Nephron (organoid): ENCODE results near the gene NUDT10.
A peak's percentile ranks its signal among the peaks of the same experiment; 100 is the strongest.

Experiments used
- H3K27ac Mint-ChIP-seq, 3 experiments: 2 replicates each; pipeline ENCODE4 v1.8.0; 2020; ENCODE audit warnings: mixed read lengths in 3 of 3, mild to moderate bottlenecking in 2 of 3, moderate library complexity in 1 of 3
- H3K27me3 Mint-ChIP-seq: 2 replicates; pipeline ENCODE4 v1.8.0; 2021; ENCODE audit warnings: low read depth, mild to moderate bottlenecking, moderate library complexity, mixed read lengths
- H3K36me3 Mint-ChIP-seq: 2 replicates; pipeline ENCODE4 v1.8.0; 2020; ENCODE audit warnings: low read depth, mixed read lengths
- H3K4me1 Mint-ChIP-seq: 2 replicates; pipeline ENCODE4 v1.8.0; 2020; ENCODE audit warnings: mixed read lengths
- H3K4me3 Mint-ChIP-seq, 3 experiments: 2 replicates each; pipeline ENCODE4 v1.8.0; 2020; ENCODE audit warnings: mild to moderate bottlenecking in 3 of 3, mixed read lengths in 3 of 3, moderate library complexity in 2 of 3
- H3K9me3 Mint-ChIP-seq: 2 replicates; pipeline ENCODE4 v1.8.0; 2020; ENCODE audit warnings: mixed read lengths
- TF ChIP-seq, protein P1 (sequence below), 3 experiments: fragments of 200-600 bp; sonication (generic); IDR thresholded peaks; one replicate each; pipeline ENCODE4 v1.5.0; 2021; ENCODE audit warnings: antibody characterized with exemption in 3 of 3; ENCODE audit not compliant: unreplicated experiment in 3 of 3

Gene NUDT10

GRCh38 chrX:51336584-51336983 is 4.0 kb downstream of the NUDT10 start:
- no peaks in the 10 kb centered on the region for H3K9me3 Mint-ChIP-seq
- H3K36me3 Mint-ChIP-seq: no peaks in the 10 kb centered on the region
- peaks cover 17% of the 10 kb centered on the region for H3K4me1 Mint-ChIP-seq
- TF ChIP-seq, protein P1, sequence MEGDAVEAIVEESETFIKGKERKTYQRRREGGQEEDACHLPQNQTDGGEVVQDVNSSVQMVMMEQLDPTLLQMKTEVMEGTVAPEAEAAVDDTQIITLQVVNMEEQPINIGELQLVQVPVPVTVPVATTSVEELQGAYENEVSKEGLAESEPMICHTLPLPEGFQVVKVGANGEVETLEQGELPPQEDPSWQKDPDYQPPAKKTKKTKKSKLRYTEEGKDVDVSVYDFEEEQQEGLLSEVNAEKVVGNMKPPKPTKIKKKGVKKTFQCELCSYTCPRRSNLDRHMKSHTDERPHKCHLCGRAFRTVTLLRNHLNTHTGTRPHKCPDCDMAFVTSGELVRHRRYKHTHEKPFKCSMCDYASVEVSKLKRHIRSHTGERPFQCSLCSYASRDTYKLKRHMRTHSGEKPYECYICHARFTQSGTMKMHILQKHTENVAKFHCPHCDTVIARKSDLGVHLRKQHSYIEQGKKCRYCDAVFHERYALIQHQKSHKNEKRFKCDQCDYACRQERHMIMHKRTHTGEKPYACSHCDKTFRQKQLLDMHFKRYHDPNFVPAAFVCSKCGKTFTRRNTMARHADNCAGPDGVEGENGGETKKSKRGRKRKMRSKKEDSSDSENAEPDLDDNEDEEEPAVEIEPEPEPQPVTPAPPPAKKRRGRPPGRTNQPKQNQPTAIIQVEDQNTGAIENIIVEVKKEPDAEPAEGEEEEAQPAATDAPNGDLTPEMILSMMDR (IDR thresholded peaks at IDR 0.05; ENCODE audit: unreplicated experiment in 3 of 3): peak; percentile 47 to 55 (median 54)
- H3K27me3 Mint-ChIP-seq: no peaks in the 10 kb centered on the region
- peak overlapping the region in 2 of 3 experiments; percentile 13 to 34 for H3K4me3 Mint-ChIP-seq
- no peak overlapping the region for H3K27ac Mint-ChIP-seq

GRCh38 chrX:51361251-51361650 is 28.6 kb downstream of the NUDT10 start:
- Mint-ChIP-seq H3K27ac (no peak overlapping the region), H3K4me3 (no peak overlapping the region), H3K36me3 (no peaks in the 10 kb centered on the region), H3K4me1 (no peaks in the 10 kb centered on the region), H3K9me3 (peaks cover 48% of the 10 kb centered on the region), H3K27me3 (no peaks in the 10 kb centered on the region)
- TF ChIP-seq, protein P1 (IDR thresholded peaks at IDR 0.05; ENCODE audit: unreplicated experiment in 3 of 3): no peak

GRCh38 chrX:51376672-51377071 is 44.0 kb downstream of the NUDT10 start:
- H3K4me1 Mint-ChIP-seq: no peaks in the 10 kb centered on the region
- H3K4me3 Mint-ChIP-seq: no peak overlapping the region
- TF ChIP-seq, protein P1 (IDR thresholded peaks at IDR 0.05; ENCODE audit: unreplicated experiment in 3 of 3): no peak
- H3K27me3 Mint-ChIP-seq: no peaks in the 10 kb centered on the region
- no peaks in the 10 kb centered on the region for H3K36me3 Mint-ChIP-seq
- H3K9me3 Mint-ChIP-seq: peaks cover 8% of the 10 kb centered on the region
- no peak overlapping the region for H3K27ac Mint-ChIP-seq
